ENCODE data around the gene ABL1.

- TF ChIP-seq, protein P1, sequence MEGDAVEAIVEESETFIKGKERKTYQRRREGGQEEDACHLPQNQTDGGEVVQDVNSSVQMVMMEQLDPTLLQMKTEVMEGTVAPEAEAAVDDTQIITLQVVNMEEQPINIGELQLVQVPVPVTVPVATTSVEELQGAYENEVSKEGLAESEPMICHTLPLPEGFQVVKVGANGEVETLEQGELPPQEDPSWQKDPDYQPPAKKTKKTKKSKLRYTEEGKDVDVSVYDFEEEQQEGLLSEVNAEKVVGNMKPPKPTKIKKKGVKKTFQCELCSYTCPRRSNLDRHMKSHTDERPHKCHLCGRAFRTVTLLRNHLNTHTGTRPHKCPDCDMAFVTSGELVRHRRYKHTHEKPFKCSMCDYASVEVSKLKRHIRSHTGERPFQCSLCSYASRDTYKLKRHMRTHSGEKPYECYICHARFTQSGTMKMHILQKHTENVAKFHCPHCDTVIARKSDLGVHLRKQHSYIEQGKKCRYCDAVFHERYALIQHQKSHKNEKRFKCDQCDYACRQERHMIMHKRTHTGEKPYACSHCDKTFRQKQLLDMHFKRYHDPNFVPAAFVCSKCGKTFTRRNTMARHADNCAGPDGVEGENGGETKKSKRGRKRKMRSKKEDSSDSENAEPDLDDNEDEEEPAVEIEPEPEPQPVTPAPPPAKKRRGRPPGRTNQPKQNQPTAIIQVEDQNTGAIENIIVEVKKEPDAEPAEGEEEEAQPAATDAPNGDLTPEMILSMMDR (IDR thresholded peaks at IDR 0.05 in 8 of 11, conservative IDR thresholded peaks at IDR 0.05 in 3 of 11): no peak
- no peak for TF ChIP-seq POLR2A (IDR thresholded peaks at IDR 0.05)
These were observed 1.7 kb upstream of the ABL1 start for GRCh38 chr9:130833031-130833990.
